ENCODE measurements around the gene NOXO1. TPM values are rescaled to one million over a fixed set of nuclear protein-coding genes. Genes with fewer than 3 reads are reported as not detected.

The NOXO1 gene
- total and polyA plus RNA-seq, 4 donors: 0.28 to 0.67 (median 0.63) TPM; not detected in 1

- Histone ChIP-seq H3K27ac (ENCODE audit: low read depth in 1 of 2, low read length in 2 of 2) (no peak overlapping the region), H3K4me3 (ENCODE audit: low read depth in 1 of 3, low read length in 3 of 3) (no peak overlapping the region), H3K9ac (ENCODE audit: low read depth in 1 of 2, low read length in 2 of 2) (no peak overlapping the region), H3K27me3 (ENCODE audit: control insufficient read depth in 4 of 4, insufficient read depth in 4 of 4, low read length in 3 of 4) (no peaks in the 10 kb centered on the region), H3K36me3 (ENCODE audit: control insufficient read depth in 4 of 4, insufficient read depth in 3 of 4, low read depth in 1 of 4, low read length in 3 of 4) (peaks cover 14 to 41% (median 16%) of the 10 kb centered on the region in 4 donors), H3K9me3 (ENCODE audit: control insufficient read depth in 4 of 4, low read length in 3 of 4) (no peaks in the 10 kb centered on the region), H3K4me1 (ENCODE audit: control insufficient read depth in 4 of 4, insufficient read depth in 4 of 4, low read length in 3 of 4) (peaks cover 7 to 27% (median 13%) of the 10 kb centered on the region in 4 donors)
- TF ChIP-seq JUND (IDR thresholded peaks at IDR 0.05) (no peak), RXRA (IDR thresholded peaks at IDR 0.05) (no peak), FOXA2 (IDR thresholded peaks at IDR 0.05) (no peak), ZBTB33 (IDR thresholded peaks at IDR 0.05) (no peak), GABPA (IDR thresholded peaks at IDR 0.05 in 1 of 2, conservative IDR thresholded peaks at IDR 0.05 in 1 of 2) (no peak), FOXA1 (IDR thresholded peaks at IDR 0.05) (no peak), CTCF (IDR thresholded peaks at IDR 0.05; ENCODE audit: low read depth, low read length, missing input control) (no peak), YY1 (IDR thresholded peaks at IDR 0.05) (no peak), HNF4G (IDR thresholded peaks at IDR 0.05) (no peak), EGR1 (IDR thresholded peaks at IDR 0.05; ENCODE audit: low read depth in 2 of 2) (no peak), MAX (IDR thresholded peaks at IDR 0.05) (no peak), RAD21 (IDR thresholded peaks at IDR 0.05) (no peak), HNF4A (conservative IDR thresholded peaks at IDR 0.05) (no peak), TAF1 (conservative IDR thresholded peaks at IDR 0.05) (no peak), NR2F2 (IDR thresholded peaks at IDR 0.05) (no peak)
- TF ChIP-seq, protein P1, sequence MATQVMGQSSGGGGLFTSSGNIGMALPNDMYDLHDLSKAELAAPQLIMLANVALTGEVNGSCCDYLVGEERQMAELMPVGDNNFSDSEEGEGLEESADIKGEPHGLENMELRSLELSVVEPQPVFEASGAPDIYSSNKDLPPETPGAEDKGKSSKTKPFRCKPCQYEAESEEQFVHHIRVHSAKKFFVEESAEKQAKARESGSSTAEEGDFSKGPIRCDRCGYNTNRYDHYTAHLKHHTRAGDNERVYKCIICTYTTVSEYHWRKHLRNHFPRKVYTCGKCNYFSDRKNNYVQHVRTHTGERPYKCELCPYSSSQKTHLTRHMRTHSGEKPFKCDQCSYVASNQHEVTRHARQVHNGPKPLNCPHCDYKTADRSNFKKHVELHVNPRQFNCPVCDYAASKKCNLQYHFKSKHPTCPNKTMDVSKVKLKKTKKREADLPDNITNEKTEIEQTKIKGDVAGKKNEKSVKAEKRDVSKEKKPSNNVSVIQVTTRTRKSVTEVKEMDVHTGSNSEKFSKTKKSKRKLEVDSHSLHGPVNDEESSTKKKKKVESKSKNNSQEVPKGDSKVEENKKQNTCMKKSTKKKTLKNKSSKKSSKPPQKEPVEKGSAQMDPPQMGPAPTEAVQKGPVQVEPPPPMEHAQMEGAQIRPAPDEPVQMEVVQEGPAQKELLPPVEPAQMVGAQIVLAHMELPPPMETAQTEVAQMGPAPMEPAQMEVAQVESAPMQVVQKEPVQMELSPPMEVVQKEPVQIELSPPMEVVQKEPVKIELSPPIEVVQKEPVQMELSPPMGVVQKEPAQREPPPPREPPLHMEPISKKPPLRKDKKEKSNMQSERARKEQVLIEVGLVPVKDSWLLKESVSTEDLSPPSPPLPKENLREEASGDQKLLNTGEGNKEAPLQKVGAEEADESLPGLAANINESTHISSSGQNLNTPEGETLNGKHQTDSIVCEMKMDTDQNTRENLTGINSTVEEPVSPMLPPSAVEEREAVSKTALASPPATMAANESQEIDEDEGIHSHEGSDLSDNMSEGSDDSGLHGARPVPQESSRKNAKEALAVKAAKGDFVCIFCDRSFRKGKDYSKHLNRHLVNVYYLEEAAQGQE (IDR thresholded peaks at IDR 0.05): no peak
- 96% methylated on average over 8 of the region's 8 CpGs for WGBS
- no peak for DNase-seq (ENCODE audit: low spot score)
These were observed 5.1 kb downstream of the NOXO1 start for GRCh38 chr16:1976216-1976520.

All from liver (tissue), 9 donors.